ENCODE data around the gene ROBO2.

DNA sequence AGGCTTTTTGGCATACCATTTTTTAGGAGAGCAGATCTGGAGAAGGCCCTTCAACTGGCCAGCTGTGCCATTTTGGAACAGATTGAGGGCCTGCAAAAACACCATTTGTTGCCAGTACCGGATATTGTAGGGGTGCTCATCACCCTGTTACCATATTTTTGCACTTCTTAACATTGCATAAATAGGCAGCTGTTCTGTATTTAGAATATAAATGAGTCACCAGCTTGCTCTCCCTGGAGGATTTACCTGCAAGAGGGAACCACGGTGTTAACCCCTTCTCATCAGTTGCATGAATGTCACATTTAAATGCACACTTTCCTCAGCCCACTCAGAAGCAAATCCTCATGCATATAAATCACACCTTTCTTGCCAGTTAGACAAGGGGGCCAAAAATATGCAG lies 435.6 kb downstream of the ROBO2 start:
- no peak for TF ChIP-seq EZH2 (IDR thresholded peaks at IDR 0.05; ENCODE audit: borderline replicate concordance, low read length)
- TF ChIP-seq CTCF (conservative IDR thresholded peaks at IDR 0.05 in 1 of 2, IDR thresholded peaks at IDR 0.05 in 1 of 2; ENCODE audit: extremely low read depth in 1 of 2, insufficient read depth in 1 of 2, low read depth in 1 of 2, low read length in 2 of 2): no peak
